IMR-90 (cell line): ENCODE measurements around the gene IPO7. TPM values are rescaled to one million over a fixed set of nuclear protein-coding genes. Genes with fewer than 3 reads are reported as not detected.

Experiments
- ATAC-seq: fragments of 200-7000 bp; cut with Tn5 transposase; 2 replicates; pipeline ENCODE4 v1.9.1; 2020; ENCODE audit warnings: low read depth, mild to moderate bottlenecking, moderate library complexity
- BruUV-seq: library from RNA; stranded (reverse); fragments of 400-500 nt; replicated peaks from 2 replicates; lab custom pipeline; 2021; lab: Mats Ljungman, UMichigan
- CTCF ChIA-PET: fragments of 300-600 bp; formaldehyde crosslinking; extraction: SDS; loops from one replicate; lab custom pipeline; 2021; ENCODE audit warnings: antibody characterized with exemption; lab: Yijun Ruan, JAX
- POLR2A ChIA-PET: fragments of 300-600 bp; sonication (Branson Sonifier 250); formaldehyde crosslinking; loops from one replicate; lab custom pipeline; 2022; ENCODE audit warnings: antibody characterized with exemption; ENCODE audit not compliant: unreplicated experiment; lab: Charles Lee
- DNase-seq: peaks from one replicate; pipeline ENCODE4 v3.0.0; 2013
- H2AFZ ChIP-seq: replicated peaks from 2 replicates; pipeline ENCODE3; 2013; ENCODE audit warnings: low read length, mild to moderate bottlenecking; ENCODE audit not compliant: poor library complexity
- H2AK5ac ChIP-seq: 2 replicates; pipeline ENCODE4 v1.6.1; 2013; ENCODE audit warnings: low read depth, low read length, inconsistent platforms
- H2AK9ac ChIP-seq: replicated peaks from 2 replicates; pipeline ENCODE3; 2013; ENCODE audit warnings: mild to moderate bottlenecking, low read depth, low read length, moderate library complexity; ENCODE audit not compliant: poor library complexity
- H2BK120ac ChIP-seq: 2 replicates; pipeline ENCODE4 v1.6.1; 2013; ENCODE audit warnings: low read depth, low read length, inconsistent platforms
- H2BK15ac ChIP-seq: 3 replicates; pipeline ENCODE4 v1.6.1; 2013; ENCODE audit warnings: low read depth, low read length, inconsistent platforms
- H2BK20ac ChIP-seq: 2 replicates; pipeline ENCODE4 v1.6.1; 2013; ENCODE audit warnings: low read depth, mild to moderate bottlenecking, inconsistent platforms, low read length, moderate library complexity
- H2BK5ac ChIP-seq: 2 replicates; pipeline ENCODE4 v1.6.1; 2013; ENCODE audit warnings: mild to moderate bottlenecking, low read depth, low read length, inconsistent platforms; ENCODE audit not compliant: poor library complexity, severe bottlenecking
- H3K14ac ChIP-seq: replicated peaks from 2 replicates; pipeline ENCODE4 v1.6.1; 2013; ENCODE audit warnings: low read depth, low read length, inconsistent platforms
- H3K18ac ChIP-seq: 2 replicates; pipeline ENCODE4 v1.6.1; 2013; ENCODE audit warnings: low read depth, low read length, control low read depth
- H3K23ac ChIP-seq: 2 replicates; pipeline ENCODE4 v1.6.1; 2013; ENCODE audit warnings: low read depth, low read length, inconsistent platforms
- H3K27ac ChIP-seq: 2 replicates; pipeline ENCODE4 v1.5.1; 2013; ENCODE audit warnings: mild to moderate bottlenecking, control low read depth, low read length; ENCODE audit not compliant: insufficient read depth
- H3K27me3 ChIP-seq: 2 replicates; pipeline ENCODE4 v1.6.1; 2013; ENCODE audit warnings: low read length; ENCODE audit not compliant: control insufficient read depth, insufficient read depth
- H3K36me3 ChIP-seq: 2 replicates; pipeline ENCODE4 v1.6.1; 2013; ENCODE audit warnings: low read length, mixed read lengths; ENCODE audit not compliant: control insufficient read depth, insufficient read depth
- H3K4ac ChIP-seq: 2 replicates; pipeline ENCODE4 v1.6.1; 2013; ENCODE audit warnings: low read depth, low read length, inconsistent platforms
- H3K4me1 ChIP-seq: 2 replicates; pipeline ENCODE4 v1.6.1; 2013; ENCODE audit warnings: low read length, mixed read lengths; ENCODE audit not compliant: control insufficient read depth, insufficient read depth
- H3K4me2 ChIP-seq: 2 replicates; pipeline ENCODE4 v1.6.1; 2013; ENCODE audit warnings: low read depth, mild to moderate bottlenecking, control low read depth, low read length, moderate library complexity
- H3K4me3 ChIP-seq: 2 replicates; pipeline ENCODE4 v1.5.1; 2013; ENCODE audit warnings: low read depth, mild to moderate bottlenecking, control low read depth, low read length, moderate library complexity; ENCODE audit not compliant: insufficient read depth
- H3K56ac ChIP-seq: 2 replicates; pipeline ENCODE4 v1.6.1; 2013; ENCODE audit warnings: low read length, inconsistent platforms; ENCODE audit not compliant: insufficient read depth; ENCODE audit errors: extremely low read depth
- H3K79me1 ChIP-seq, 2 experiments: 2 replicates each; pipeline ENCODE4 v1.6.1; 2013; ENCODE audit warnings: low read length in 2 of 2, inconsistent platforms in 1 of 2, low read depth in 1 of 2
- H3K9ac ChIP-seq: 2 replicates; pipeline ENCODE4 v1.6.1; 2013; ENCODE audit warnings: low read depth, low read length, control low read depth
- H3K9me1 ChIP-seq: 2 replicates; pipeline ENCODE4 v1.6.1; 2013; ENCODE audit warnings: low read length, inconsistent platforms; ENCODE audit not compliant: insufficient read depth
- H3K9me3 ChIP-seq: 2 replicates; pipeline ENCODE4 v1.6.1; 2013; ENCODE audit warnings: low read length; ENCODE audit not compliant: control insufficient read depth, insufficient read depth
- H4K20me1 ChIP-seq: 2 replicates; pipeline ENCODE4 v1.6.1; 2013; ENCODE audit warnings: low read length, inconsistent platforms; ENCODE audit not compliant: insufficient read depth
- H4K5ac ChIP-seq: 2 replicates; pipeline ENCODE4 v1.6.1; 2013; ENCODE audit warnings: mild to moderate bottlenecking, low read depth, low read length, control low read depth
- H4K8ac ChIP-seq, 2 experiments: 2 replicates each; pipeline ENCODE4 v1.6.1; 2013; ENCODE audit warnings: low read depth in 2 of 2, low read length in 2 of 2, control low read depth in 1 of 2, inconsistent platforms in 1 of 2
- H4K91ac ChIP-seq: 2 replicates; pipeline ENCODE4 v1.6.1; 2013; ENCODE audit warnings: low read depth, low read length, inconsistent platforms; ENCODE audit not compliant: insufficient read depth
- BHLHE40 ChIP-seq: fragments of 150-350 bp; IDR thresholded peaks from 2 replicates; pipeline ENCODE4 v1.6.1; 2016; ENCODE audit warnings: mild to moderate bottlenecking, low read depth, low read length
- CEBPB ChIP-seq: IDR thresholded peaks from 2 replicates; pipeline ENCODE4 v1.6.1; 2012; ENCODE audit warnings: low read depth, low read length, improper control_type of control experiment
- CHD1 ChIP-seq: IDR thresholded peaks from 2 replicates; pipeline ENCODE4 v1.6.1; 2012; ENCODE audit warnings: low read depth, low read length, improper control_type of control experiment
- FOS ChIP-seq: fragments of 150-350 bp; IDR thresholded peaks from 2 replicates; pipeline ENCODE4 v1.6.1; 2016; ENCODE audit warnings: low read depth, low read length
- MAFK ChIP-seq: IDR thresholded peaks from 2 replicates; pipeline ENCODE4 v1.6.1; 2012; ENCODE audit warnings: low read depth, low read length, improper control_type of control experiment
- MAZ ChIP-seq: IDR thresholded peaks from 2 replicates; pipeline ENCODE4 v1.6.1; 2012; ENCODE audit warnings: low read depth, mild to moderate bottlenecking, low read length, improper control_type of control experiment, moderate library complexity, borderline replicate concordance
- MXI1 ChIP-seq: IDR thresholded peaks from 2 replicates; pipeline ENCODE4 v1.6.1; 2012; ENCODE audit warnings: low read depth, mild to moderate bottlenecking, low read length, moderate library complexity, borderline replicate concordance
- NFE2L2 ChIP-seq: fragments of 150-350 bp; IDR thresholded peaks from 2 replicates; pipeline ENCODE4 v1.6.1; 2016; ENCODE audit warnings: low read depth, mild to moderate bottlenecking, low read length
- POLR2A ChIP-seq: IDR thresholded peaks from 2 replicates; pipeline ENCODE4 v1.6.1; 2012; ENCODE audit warnings: mild to moderate bottlenecking, low read depth, low read length
- RAD21 ChIP-seq: IDR thresholded peaks from 2 replicates; pipeline ENCODE4 v1.6.1; 2012; ENCODE audit warnings: low read length, improper control_type of control experiment
- RCOR1 ChIP-seq: IDR thresholded peaks from 2 replicates; pipeline ENCODE4 v1.6.1; 2012; ENCODE audit warnings: mild to moderate bottlenecking, low read length, improper control_type of control experiment; ENCODE audit not compliant: insufficient replicate concordance
- RFX5 ChIP-seq: IDR thresholded peaks from 2 replicates; pipeline ENCODE4 v1.8.0; 2012; ENCODE audit warnings: low read depth, mild to moderate bottlenecking, low read length, moderate library complexity
- SMC3 ChIP-seq: fragments of 150-350 bp; IDR thresholded peaks from 2 replicates; pipeline ENCODE4 v1.6.1; 2016; ENCODE audit warnings: low read depth, mild to moderate bottlenecking, antibody characterized with exemption, low read length, moderate library complexity
- WGBS, 2 experiments: methylation state at CpG; one replicate each; pipeline versions ENCODE4 v1.1.5 to v1.1.7; 2013; ENCODE audit warnings: missing lambda C conversion rate in 2 of 2; ENCODE audit not compliant: insufficient read length in 1 of 2; ENCODE audit errors: extremely low coverage in 2 of 2; 5-methylcytosine and 5-hydroxymethylcytosine counted together
- dilution Hi-C: fragments of 300-500 bp; cut with HindIII; formaldehyde crosslinking; loops from one replicate; pipeline ENCODE4 v1.14.3; 2018; ENCODE audit warnings: low sequenced_read_pairs; ENCODE audit not compliant: unreplicated experiment
- in situ Hi-C: fragments of 300-500 bp; cut with MboI; formaldehyde crosslinking; loops from 3 replicates; pipeline ENCODE4 v1.14.3; 2019; ENCODE audit warnings: low sequenced_read_pairs, inconsistent platforms, mixed read lengths
- intact Hi-C: fragments of 100-400 bp; cut with micrococcal nuclease; formaldehyde crosslinking; loops from 2 replicates; pipeline ENCODE4 v1.10.0; 2022
- polyA plus RNA-seq, 3 experiments: library from polyadenylated mRNA; depleted of rRNA; stranded (reverse); fragments of >200 nt; gene quantifications; 2 replicates each; pipeline ENCODE4 v1.2.3, GENCODE V29; 2012; ENCODE audit warnings: low replicate concordance in 1 of 3
- total RNA-seq: library from RNA; depleted of rRNA; stranded (reverse); fragments of >200 nt; gene quantifications from 2 replicates; pipeline ENCODE4 v1.2.3, GENCODE V29; 2012
- TF ChIP-seq, protein P1 (sequence below): fragments of 150-350 bp; IDR thresholded peaks from 2 replicates; pipeline ENCODE4 v1.6.1; 2017; ENCODE audit warnings: mild to moderate bottlenecking, antibody characterized with exemption, low read length, low read depth
- TF ChIP-seq, protein P2 (sequence below): fragments of 150-350 bp; IDR thresholded peaks from 2 replicates; pipeline ENCODE4 v1.6.1; 2016; ENCODE audit warnings: low read depth, mild to moderate bottlenecking, low read length, moderate library complexity, borderline replicate concordance
- TF ChIP-seq, protein P3 (sequence below): conservative IDR thresholded peaks from 2 replicates; pipeline ENCODE4 v1.5.1; 2012; ENCODE audit warnings: mild to moderate bottlenecking, low read depth, low read length, improper control_type of control experiment

The IPO7 gene
- total and polyA plus RNA-seq, 2 of the 4 experiments (the other 2 are of a cell fraction): 40.6 to 110 TPM

DNA sequence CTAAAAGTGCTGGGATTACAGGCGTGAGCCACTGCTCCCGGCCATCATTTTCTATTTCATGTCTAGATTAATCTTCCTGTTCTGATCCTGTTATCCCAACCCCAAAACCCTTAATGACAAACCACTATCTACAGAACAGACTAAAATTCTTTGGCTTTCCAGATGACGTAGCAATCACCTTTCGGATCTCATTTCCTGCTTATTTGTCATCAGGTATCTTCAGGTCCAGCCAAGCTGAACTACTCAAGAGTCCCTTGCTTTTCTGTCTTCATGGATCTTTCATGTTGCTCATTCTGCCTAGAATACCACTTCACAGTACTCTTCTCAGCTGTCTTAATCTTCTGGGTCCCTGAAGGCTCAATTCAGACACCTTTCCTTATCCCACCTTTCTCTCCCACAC, 27.4 kb upstream of the IPO7 start:
- H4K20me1 ChIP-seq: no peaks in the 10 kb centered on the region
- H3K4me3 ChIP-seq: no peak overlapping the region
- H3K9ac ChIP-seq: no peak overlapping the region
- H3K36me3 ChIP-seq: no peaks in the 10 kb centered on the region
- no peak overlapping the region for H4K5ac ChIP-seq
- H3K4ac ChIP-seq: no peak overlapping the region
- H3K23ac ChIP-seq: no peak overlapping the region
- no peak overlapping the region for H2AK9ac ChIP-seq
- no peak overlapping the region for H3K18ac ChIP-seq
- no peak overlapping the region for H4K8ac ChIP-seq
- H3K4me1 ChIP-seq: no peaks in the 10 kb centered on the region
- intact Hi-C loops: no loop called here
- H3K14ac ChIP-seq: no peak overlapping the region
- H2BK20ac ChIP-seq: no peak overlapping the region
- H2AK5ac ChIP-seq: no peak overlapping the region
- no peak overlapping the region for H3K27ac ChIP-seq
- H4K91ac ChIP-seq: no peak overlapping the region
- DNase-seq (no peak), ATAC-seq (no peak)
- POLR2A ChIA-PET: no interaction called here
- H3K56ac ChIP-seq: no peak overlapping the region
- H3K9me1 ChIP-seq: no peaks in the 10 kb centered on the region
- no TSS peak for BruUV-seq
- in situ Hi-C loops: no loop called here
- H2BK120ac ChIP-seq: no peak overlapping the region
- H3K27me3 ChIP-seq: no peaks in the 10 kb centered on the region
- no peak overlapping the region for H2BK5ac ChIP-seq
- CTCF ChIA-PET: no interaction called here
- no peak overlapping the region for H2BK15ac ChIP-seq
- no peak for TF ChIP-seq RCOR1
- TF ChIP-seq SMC3: no peak
- TF ChIP-seq MXI1: no peak
- no peak for TF ChIP-seq RFX5
- TF ChIP-seq RAD21: no peak
- no peak for TF ChIP-seq FOS
- no peak for TF ChIP-seq MAFK
- TF ChIP-seq, protein P1, sequence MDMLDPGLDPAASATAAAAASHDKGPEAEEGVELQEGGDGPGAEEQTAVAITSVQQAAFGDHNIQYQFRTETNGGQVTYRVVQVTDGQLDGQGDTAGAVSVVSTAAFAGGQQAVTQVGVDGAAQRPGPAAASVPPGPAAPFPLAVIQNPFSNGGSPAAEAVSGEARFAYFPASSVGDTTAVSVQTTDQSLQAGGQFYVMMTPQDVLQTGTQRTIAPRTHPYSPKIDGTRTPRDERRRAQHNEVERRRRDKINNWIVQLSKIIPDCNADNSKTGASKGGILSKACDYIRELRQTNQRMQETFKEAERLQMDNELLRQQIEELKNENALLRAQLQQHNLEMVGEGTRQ: no peak
- TF ChIP-seq, protein P2, sequence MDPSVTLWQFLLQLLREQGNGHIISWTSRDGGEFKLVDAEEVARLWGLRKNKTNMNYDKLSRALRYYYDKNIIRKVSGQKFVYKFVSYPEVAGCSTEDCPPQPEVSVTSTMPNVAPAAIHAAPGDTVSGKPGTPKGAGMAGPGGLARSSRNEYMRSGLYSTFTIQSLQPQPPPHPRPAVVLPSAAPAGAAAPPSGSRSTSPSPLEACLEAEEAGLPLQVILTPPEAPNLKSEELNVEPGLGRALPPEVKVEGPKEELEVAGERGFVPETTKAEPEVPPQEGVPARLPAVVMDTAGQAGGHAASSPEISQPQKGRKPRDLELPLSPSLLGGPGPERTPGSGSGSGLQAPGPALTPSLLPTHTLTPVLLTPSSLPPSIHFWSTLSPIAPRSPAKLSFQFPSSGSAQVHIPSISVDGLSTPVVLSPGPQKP: no peak
- no peak for TF ChIP-seq CHD1
- TF ChIP-seq CEBPB: no peak
- TF ChIP-seq POLR2A: no peak
- TF ChIP-seq, protein P3, sequence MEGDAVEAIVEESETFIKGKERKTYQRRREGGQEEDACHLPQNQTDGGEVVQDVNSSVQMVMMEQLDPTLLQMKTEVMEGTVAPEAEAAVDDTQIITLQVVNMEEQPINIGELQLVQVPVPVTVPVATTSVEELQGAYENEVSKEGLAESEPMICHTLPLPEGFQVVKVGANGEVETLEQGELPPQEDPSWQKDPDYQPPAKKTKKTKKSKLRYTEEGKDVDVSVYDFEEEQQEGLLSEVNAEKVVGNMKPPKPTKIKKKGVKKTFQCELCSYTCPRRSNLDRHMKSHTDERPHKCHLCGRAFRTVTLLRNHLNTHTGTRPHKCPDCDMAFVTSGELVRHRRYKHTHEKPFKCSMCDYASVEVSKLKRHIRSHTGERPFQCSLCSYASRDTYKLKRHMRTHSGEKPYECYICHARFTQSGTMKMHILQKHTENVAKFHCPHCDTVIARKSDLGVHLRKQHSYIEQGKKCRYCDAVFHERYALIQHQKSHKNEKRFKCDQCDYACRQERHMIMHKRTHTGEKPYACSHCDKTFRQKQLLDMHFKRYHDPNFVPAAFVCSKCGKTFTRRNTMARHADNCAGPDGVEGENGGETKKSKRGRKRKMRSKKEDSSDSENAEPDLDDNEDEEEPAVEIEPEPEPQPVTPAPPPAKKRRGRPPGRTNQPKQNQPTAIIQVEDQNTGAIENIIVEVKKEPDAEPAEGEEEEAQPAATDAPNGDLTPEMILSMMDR: no peak
- no peak for TF ChIP-seq NFE2L2
- no peak for TF ChIP-seq BHLHE40
- no peak for TF ChIP-seq MAZ
- H3K9me3 ChIP-seq: no peaks in the 10 kb centered on the region
- H3K4me2 ChIP-seq: no peak overlapping the region
- dilution Hi-C loops: no loop called here
- H2AFZ ChIP-seq: no peak overlapping the region
- 97% methylated on average over 4 of the region's 4 CpGs; no CpG with 5 or more reads in 1 of the 2 experiments for WGBS, 2 experiments
- H3K79me1 ChIP-seq: 0 out of 4 replicates have a peak, but pooled peaks cover 0 to under 1% of the 10 kb centered on the region in 2 experiments
